ENCODE results near the gene ARAP2.

Gene ARAP2

GRCh38 chr4:36236159-36236558, 8.2 kb downstream of the ARAP2 start:
- Histone ChIP-seq H3K36me3 (ENCODE audit: control insufficient read depth, insufficient read depth, low read length) (no peaks in the 10 kb centered on the region), H3K9me3 (ENCODE audit: control insufficient read depth, low read length) (no peaks in the 10 kb centered on the region), H3K4me1 (ENCODE audit: control insufficient read depth, insufficient read depth, low read length, poor library complexity, severe bottlenecking) (peaks cover 7% of the 10 kb centered on the region), H3K27me3 (replicated peaks; ENCODE audit: control insufficient read depth, insufficient read depth, low read length, poor library complexity, severe bottlenecking) (no peaks in the 10 kb centered on the region), H3K27ac (ENCODE audit: insufficient read depth, low read length, poor library complexity, severe bottlenecking) (no peak overlapping the region), H3K4me3 (ENCODE audit: insufficient read depth, low read depth, low read length, poor library complexity, severe bottlenecking) (no peak overlapping the region)
- no peak for DNase-seq

- H3K27ac ChIP-seq (ENCODE audit: insufficient read depth, low read length, poor library complexity, severe bottlenecking): no peak overlapping the region
- H3K9me3 ChIP-seq (ENCODE audit: control insufficient read depth, low read length): no peaks in the 10 kb centered on the region
- peaks cover under 1% of the 10 kb centered on the region for H3K4me1 ChIP-seq (ENCODE audit: control insufficient read depth, insufficient read depth, low read length, poor library complexity, severe bottlenecking)
- no peak overlapping the region for H3K4me3 ChIP-seq (ENCODE audit: insufficient read depth, low read depth, low read length, poor library complexity, severe bottlenecking)
- H3K27me3 ChIP-seq (replicated peaks; ENCODE audit: control insufficient read depth, insufficient read depth, low read length, poor library complexity, severe bottlenecking): no peaks in the 10 kb centered on the region
- H3K36me3 ChIP-seq (ENCODE audit: control insufficient read depth, insufficient read depth, low read length): no peaks in the 10 kb centered on the region
- DNase-seq: no peak
These were observed 9.0 kb downstream of the ARAP2 start for GRCh38 chr4:36235306-36235705.

GRCh38 chr4:36233567-36234266, 10.6 kb downstream of the ARAP2 start:
- no peaks in the 10 kb centered on the region for H3K9me3 ChIP-seq (ENCODE audit: control insufficient read depth, low read length)
- H3K27me3 ChIP-seq (replicated peaks; ENCODE audit: control insufficient read depth, insufficient read depth, low read length, poor library complexity, severe bottlenecking): no peaks in the 10 kb centered on the region
- H3K27ac ChIP-seq (ENCODE audit: insufficient read depth, low read length, poor library complexity, severe bottlenecking): no peak overlapping the region
- H3K4me3 ChIP-seq (ENCODE audit: insufficient read depth, low read depth, low read length, poor library complexity, severe bottlenecking): no peak overlapping the region
- no peaks in the 10 kb centered on the region for H3K36me3 ChIP-seq (ENCODE audit: control insufficient read depth, insufficient read depth, low read length)
- DNase-seq: no peak
- H3K4me1 ChIP-seq (ENCODE audit: control insufficient read depth, insufficient read depth, low read length, poor library complexity, severe bottlenecking): no peaks in the 10 kb centered on the region

GRCh38 chr4:36230534-36230933, 13.8 kb downstream of the ARAP2 start:
- H3K4me3 ChIP-seq (ENCODE audit: insufficient read depth, low read depth, low read length, poor library complexity, severe bottlenecking): no peak overlapping the region
- H3K4me1 ChIP-seq (ENCODE audit: control insufficient read depth, insufficient read depth, low read length, poor library complexity, severe bottlenecking): no peaks in the 10 kb centered on the region
- H3K9me3 ChIP-seq (ENCODE audit: control insufficient read depth, low read length): no peaks in the 10 kb centered on the region
- H3K27ac ChIP-seq (ENCODE audit: insufficient read depth, low read length, poor library complexity, severe bottlenecking): no peak overlapping the region
- H3K27me3 ChIP-seq (replicated peaks; ENCODE audit: control insufficient read depth, insufficient read depth, low read length, poor library complexity, severe bottlenecking): no peaks in the 10 kb centered on the region
- H3K36me3 ChIP-seq (ENCODE audit: control insufficient read depth, insufficient read depth, low read length): no peaks in the 10 kb centered on the region
- DNase-seq: no peak

- Histone ChIP-seq H3K9me3 (ENCODE audit: control insufficient read depth, low read length) (no peaks in the 10 kb centered on the region), H3K27ac (ENCODE audit: insufficient read depth, low read length, poor library complexity, severe bottlenecking) (no peak overlapping the region), H3K4me3 (ENCODE audit: insufficient read depth, low read depth, low read length, poor library complexity, severe bottlenecking) (no peak overlapping the region), H3K36me3 (ENCODE audit: control insufficient read depth, insufficient read depth, low read length) (no peaks in the 10 kb centered on the region), H3K4me1 (ENCODE audit: control insufficient read depth, insufficient read depth, low read length, poor library complexity, severe bottlenecking) (peaks cover 3% of the 10 kb centered on the region), H3K27me3 (replicated peaks; ENCODE audit: control insufficient read depth, insufficient read depth, low read length, poor library complexity, severe bottlenecking) (no peaks in the 10 kb centered on the region)
- no peak for DNase-seq
These were observed 16.4 kb downstream of the ARAP2 start for GRCh38 chr4:36227913-36228312.

GRCh38 chr4:36226430-36227227, 17.7 kb downstream of the ARAP2 start:
- no peak for DNase-seq
- H3K4me1 ChIP-seq (ENCODE audit: control insufficient read depth, insufficient read depth, low read length, poor library complexity, severe bottlenecking): peaks cover 3% of the 10 kb centered on the region
- H3K36me3 ChIP-seq (ENCODE audit: control insufficient read depth, insufficient read depth, low read length): no peaks in the 10 kb centered on the region

GRCh38 chr4:36224972-36225903, 19.1 kb downstream of the ARAP2 start:
- Histone ChIP-seq H3K4me3 (ENCODE audit: insufficient read depth, low read depth, low read length, poor library complexity, severe bottlenecking) (no peak overlapping the region), H3K4me1 (ENCODE audit: control insufficient read depth, insufficient read depth, low read length, poor library complexity, severe bottlenecking) (peaks cover 3% of the 10 kb centered on the region), H3K9me3 (ENCODE audit: control insufficient read depth, low read length) (no peaks in the 10 kb centered on the region), H3K27ac (ENCODE audit: insufficient read depth, low read length, poor library complexity, severe bottlenecking) (no peak overlapping the region), H3K27me3 (replicated peaks; ENCODE audit: control insufficient read depth, insufficient read depth, low read length, poor library complexity, severe bottlenecking) (no peaks in the 10 kb centered on the region), H3K36me3 (ENCODE audit: control insufficient read depth, insufficient read depth, low read length) (no peaks in the 10 kb centered on the region)
- DNase-seq: no peak

More at GRCh38 chr4:36226430-36227227, 17.7 kb downstream of the ARAP2 start:
- no peak overlapping the region for H3K27ac ChIP-seq (ENCODE audit: insufficient read depth, low read length, poor library complexity, severe bottlenecking)
- H3K27me3 ChIP-seq (replicated peaks; ENCODE audit: control insufficient read depth, insufficient read depth, low read length, poor library complexity, severe bottlenecking): no peaks in the 10 kb centered on the region
- no peaks in the 10 kb centered on the region for H3K9me3 ChIP-seq (ENCODE audit: control insufficient read depth, low read length)
- no peak overlapping the region for H3K4me3 ChIP-seq (ENCODE audit: insufficient read depth, low read depth, low read length, poor library complexity, severe bottlenecking)

GRCh38 chr4:36222702-36223101, 21.6 kb downstream of the ARAP2 start:
- no peaks in the 10 kb centered on the region for H3K27me3 ChIP-seq (replicated peaks; ENCODE audit: control insufficient read depth, insufficient read depth, low read length, poor library complexity, severe bottlenecking)

GRCh38 chr4:36220776-36221175, 23.5 kb downstream of the ARAP2 start:
- Histone ChIP-seq H3K9me3 (ENCODE audit: control insufficient read depth, low read length) (no peaks in the 10 kb centered on the region), H3K27me3 (replicated peaks; ENCODE audit: control insufficient read depth, insufficient read depth, low read length, poor library complexity, severe bottlenecking) (no peaks in the 10 kb centered on the region), H3K4me1 (ENCODE audit: control insufficient read depth, insufficient read depth, low read length, poor library complexity, severe bottlenecking) (peaks cover 8% of the 10 kb centered on the region), H3K27ac (ENCODE audit: insufficient read depth, low read length, poor library complexity, severe bottlenecking) (no peak overlapping the region), H3K4me3 (ENCODE audit: insufficient read depth, low read depth, low read length, poor library complexity, severe bottlenecking) (no peak overlapping the region), H3K36me3 (ENCODE audit: control insufficient read depth, insufficient read depth, low read length) (no peaks in the 10 kb centered on the region)
- DNase-seq: no peak

More at GRCh38 chr4:36222702-36223101, 21.6 kb downstream of the ARAP2 start:
- H3K4me1 ChIP-seq (ENCODE audit: control insufficient read depth, insufficient read depth, low read length, poor library complexity, severe bottlenecking): peaks cover 8% of the 10 kb centered on the region
- no peak overlapping the region for H3K27ac ChIP-seq (ENCODE audit: insufficient read depth, low read length, poor library complexity, severe bottlenecking)
- DNase-seq: no peak
- H3K36me3 ChIP-seq (ENCODE audit: control insufficient read depth, insufficient read depth, low read length): no peaks in the 10 kb centered on the region
- no peak overlapping the region for H3K4me3 ChIP-seq (ENCODE audit: insufficient read depth, low read depth, low read length, poor library complexity, severe bottlenecking)
- H3K9me3 ChIP-seq (ENCODE audit: control insufficient read depth, low read length): no peaks in the 10 kb centered on the region
